Mesothelial cell of epicardium (in vitro differentiated cells): ENCODE results near the gene MROH2A. TPM values are rescaled to one million over a fixed set of nuclear protein-coding genes. Genes with fewer than 3 reads are reported as not detected.
A peak's percentile ranks its signal among the peaks of the same experiment; 100 is the strongest.

Experiments
- DNase-seq, 2 experiments: peaks; one replicate each; pipeline ENCODE4 v3.0.0; 2021; ENCODE audit warnings: low spot score in 2 of 2; ENCODE audit not compliant: unreplicated experiment in 2 of 2
- H3K27ac Mint-ChIP-seq: 2 replicates; pipeline ENCODE4 v1.8.0; 2021; ENCODE audit warnings: mixed read lengths
- H3K27me3 Mint-ChIP-seq: 2 replicates; pipeline ENCODE4 v1.8.0; 2021; ENCODE audit warnings: low read depth, mixed read lengths
- H3K36me3 Mint-ChIP-seq: 2 replicates; pipeline ENCODE4 v1.8.0; 2021; ENCODE audit warnings: mixed read lengths
- H3K4me1 Mint-ChIP-seq: 2 replicates; pipeline ENCODE4 v1.8.0; 2021; ENCODE audit warnings: mixed read lengths
- H3K4me3 Mint-ChIP-seq: 2 replicates; pipeline ENCODE4 v1.8.0; 2021; ENCODE audit warnings: mild to moderate bottlenecking, moderate library complexity, mixed read lengths
- H3K9me3 Mint-ChIP-seq: 2 replicates; pipeline ENCODE4 v1.8.0; 2021; ENCODE audit warnings: mixed read lengths
- CTCF ChIP-seq: fragments of 200-600 bp; sonication (generic); IDR thresholded peaks from one replicate; pipeline ENCODE4 v1.5.0; 2021; ENCODE audit warnings: antibody characterized with exemption; ENCODE audit not compliant: unreplicated experiment
- total RNA-seq: library from RNA; stranded (reverse); gene quantifications from 3 replicates; pipeline ENCODE4 v1.2.1, GENCODE V29; 2021

MROH2A gene
- total RNA-seq, 1 donor from 2014 or later, result not detected

GRCh38 chr2:233833345-233833744, 55.2 kb downstream of the MROH2A start:
- H3K27ac Mint-ChIP-seq, result no peak overlapping the region
- H3K9me3 Mint-ChIP-seq, result no peaks in the 10 kb centered on the region
- no peak for DNase-seq
- peaks cover 7% of the 10 kb centered on the region for H3K4me1 Mint-ChIP-seq
- H3K4me3 Mint-ChIP-seq, result no peak overlapping the region
- H3K36me3 Mint-ChIP-seq, result peaks cover 15% of the 10 kb centered on the region
- H3K27me3 Mint-ChIP-seq, result no peaks in the 10 kb centered on the region
- no peak for TF ChIP-seq CTCF

- no peaks in the 10 kb centered on the region for H3K27me3 Mint-ChIP-seq
These were observed 57.4 kb downstream of the MROH2A start for GRCh38 chr2:233835230-233836186.

GRCh38 chr2:233836359-233836758, 58.2 kb downstream of the MROH2A start:
- Mint-ChIP-seq H3K36me3 (peaks cover 22% of the 10 kb centered on the region), H3K27me3 (no peaks in the 10 kb centered on the region), H3K9me3 (no peaks in the 10 kb centered on the region), H3K4me1 (peaks cover 10% of the 10 kb centered on the region), H3K4me3 (no peak overlapping the region), H3K27ac (no peak overlapping the region)
- TF ChIP-seq CTCF, result no peak
- DNase-seq, result no peak

More at GRCh38 chr2:233835230-233836186, 57.4 kb downstream of the MROH2A start:
- peaks cover 10% of the 10 kb centered on the region for H3K4me1 Mint-ChIP-seq
- no peak for DNase-seq
- no peaks in the 10 kb centered on the region for H3K9me3 Mint-ChIP-seq
- no peak overlapping the region for H3K4me3 Mint-ChIP-seq
- peaks cover 22% of the 10 kb centered on the region for H3K36me3 Mint-ChIP-seq
- TF ChIP-seq CTCF, result no peak
- no peak overlapping the region for H3K27ac Mint-ChIP-seq

GRCh38 chr2:233837694-233838229, 59.6 kb downstream of the MROH2A start:
- H3K27me3 Mint-ChIP-seq, result no peaks in the 10 kb centered on the region
- DNase-seq, result no peak
- no peak overlapping the region for H3K4me3 Mint-ChIP-seq
- H3K9me3 Mint-ChIP-seq, result no peaks in the 10 kb centered on the region
- H3K27ac Mint-ChIP-seq, result peak overlapping the region; percentile 41
- H3K36me3 Mint-ChIP-seq, result peaks cover 28% of the 10 kb centered on the region
- peaks cover 10% of the 10 kb centered on the region for H3K4me1 Mint-ChIP-seq
- no peak for TF ChIP-seq CTCF

- no peak overlapping the region for H3K27ac Mint-ChIP-seq
- H3K9me3 Mint-ChIP-seq, result no peaks in the 10 kb centered on the region
- H3K27me3 Mint-ChIP-seq, result no peaks in the 10 kb centered on the region
- H3K36me3 Mint-ChIP-seq, result peaks cover 28% of the 10 kb centered on the region
- no peak for DNase-seq
- peaks cover 10% of the 10 kb centered on the region for H3K4me1 Mint-ChIP-seq
- TF ChIP-seq CTCF, result no peak
- H3K4me3 Mint-ChIP-seq, result no peak overlapping the region
These were observed 60.1 kb downstream of the MROH2A start for GRCh38 chr2:233838251-233838650.
